GM21367 (cell line): ENCODE data around the gene SERGEF.
A peak's percentile ranks its signal among the peaks of the same experiment; 100 is the strongest.

Experiments used
- ATAC-seq: cut with Tn5 transposase; IDR thresholded peaks from one replicate; pipeline ENCODE4 v1.9.1; 2021; ENCODE audit not compliant: unreplicated experiment

Gene SERGEF

GRCh38 chr11:17774232-17775034, 238.4 kb downstream of the SERGEF start:
- no peak for ATAC-seq

- no peak for ATAC-seq
Measured at GRCh38 chr11:17773674-17774073, 239.2 kb downstream of the SERGEF start.

- ATAC-seq, result no peak
Measured at GRCh38 chr11:17772704-17773600, 239.9 kb downstream of the SERGEF start.

GRCh38 chr11:17771841-17772401, 240.9 kb downstream of the SERGEF start:
- no peak for ATAC-seq

GRCh38 chr11:17771415-17771814, 241.4 kb downstream of the SERGEF start:
- no peak for ATAC-seq

- ATAC-seq, result no peak
Measured at GRCh38 chr11:17770917-17771316, 241.9 kb downstream of the SERGEF start.

GRCh38 chr11:17770048-17770652, 242.7 kb downstream of the SERGEF start:
- no peak for ATAC-seq

GRCh38 chr11:17769218-17769617, 243.6 kb downstream of the SERGEF start:
- no peak for ATAC-seq

- no peak for ATAC-seq
Measured at GRCh38 chr11:17768547-17768946, 244.3 kb downstream of the SERGEF start.

GRCh38 chr11:17767914-17768313, 244.9 kb downstream of the SERGEF start:
- ATAC-seq, result no peak

GRCh38 chr11:17767301-17767885, 245.5 kb downstream of the SERGEF start:
- ATAC-seq, result no peak

- no peak for ATAC-seq
Measured at GRCh38 chr11:17766590-17766989, 246.3 kb downstream of the SERGEF start.

- ATAC-seq, result no peak
Measured at GRCh38 chr11:17766073-17766359, 246.8 kb downstream of the SERGEF start.

GRCh38 chr11:17765356-17766072, 247.3 kb downstream of the SERGEF start:
- no peak for ATAC-seq

- no peak for ATAC-seq
Measured at GRCh38 chr11:17764446-17765218, 248.2 kb downstream of the SERGEF start.

- ATAC-seq, result no peak
Measured at GRCh38 chr11:17763703-17764102, 249.1 kb downstream of the SERGEF start.

GRCh38 chr11:17763244-17763643, 249.6 kb downstream of the SERGEF start:
- no peak for ATAC-seq

GRCh38 chr11:17762309-17762974, 250.4 kb downstream of the SERGEF start:
- peak; percentile 38 for ATAC-seq
